Measurements from ENCODE around the gene CCDC92B.

The CCDC92B gene

GRCh38 chr17:2751491-2751890, 2.0 kb upstream of the CCDC92B start:
- Histone ChIP-seq H3K9me2 (replicated peaks; ENCODE audit: control insufficient read depth, low read length) (no peaks in the 10 kb centered on the region), H3K4me1 (ENCODE audit: control insufficient read depth, low read length) (no peaks in the 10 kb centered on the region), H3K36me3 (ENCODE audit: control insufficient read depth, low read length) (no peaks in the 10 kb centered on the region), H3K27ac (ENCODE audit: low read depth, low read length) (no peak overlapping the region), H3K4me2 (ENCODE audit: low read length) (no peak overlapping the region), H3F3A (ENCODE audit: control insufficient read depth, insufficient read depth) (no peaks in the 10 kb centered on the region), H3K27me3 (ENCODE audit: control insufficient read depth, low read length) (peaks cover 13% of the 10 kb centered on the region), H4K20me1 (ENCODE audit: control insufficient read depth, insufficient read depth, low read depth, low read length) (no peaks in the 10 kb centered on the region), H3K79me2 (ENCODE audit: control insufficient read depth, low read length) (no peaks in the 10 kb centered on the region), H3K9me3 (ENCODE audit: control insufficient read depth, insufficient read depth, low read length) (no peaks in the 10 kb centered on the region), H3K4me3 (ENCODE audit: low read length) (no peak overlapping the region)
- TF ChIP-seq EZH2phosphoT487 (IDR thresholded peaks at IDR 0.05; ENCODE audit: borderline replicate concordance, low read length) (no peak), CTCF (IDR thresholded peaks at IDR 0.05; ENCODE audit: low read depth, low read length, poor library complexity, severe bottlenecking) (no peak)

- no peaks in the 10 kb centered on the region for H3F3A ChIP-seq (ENCODE audit: control insufficient read depth, insufficient read depth)
- TF ChIP-seq CTCF (IDR thresholded peaks at IDR 0.05; ENCODE audit: low read depth, low read length, poor library complexity, severe bottlenecking) (no peak), EZH2phosphoT487 (IDR thresholded peaks at IDR 0.05; ENCODE audit: borderline replicate concordance, low read length) (no peak)
- no peaks in the 10 kb centered on the region for H3K79me2 ChIP-seq (ENCODE audit: control insufficient read depth, low read length)
- H3K4me1 ChIP-seq (ENCODE audit: control insufficient read depth, low read length), result no peaks in the 10 kb centered on the region
- H3K4me2 ChIP-seq (ENCODE audit: low read length), result no peak overlapping the region
- H3K27me3 ChIP-seq (ENCODE audit: control insufficient read depth, low read length), result peaks cover 13% of the 10 kb centered on the region
- H3K27ac ChIP-seq (ENCODE audit: low read depth, low read length), result no peak overlapping the region
- no peaks in the 10 kb centered on the region for H3K9me2 ChIP-seq (replicated peaks; ENCODE audit: control insufficient read depth, low read length)
- H3K4me3 ChIP-seq (ENCODE audit: low read length), result no peak overlapping the region
- H4K20me1 ChIP-seq (ENCODE audit: control insufficient read depth, insufficient read depth, low read depth, low read length), result no peaks in the 10 kb centered on the region
- H3K9me3 ChIP-seq (ENCODE audit: control insufficient read depth, insufficient read depth, low read length), result no peaks in the 10 kb centered on the region
- H3K36me3 ChIP-seq (ENCODE audit: control insufficient read depth, low read length), result no peaks in the 10 kb centered on the region
Measured at GRCh38 chr17:2750721-2751120, 1.3 kb upstream of the CCDC92B start.

- no peak for TF ChIP-seq CTCF (IDR thresholded peaks at IDR 0.05; ENCODE audit: low read depth, low read length, poor library complexity, severe bottlenecking)
- no peak for TF ChIP-seq EZH2phosphoT487 (IDR thresholded peaks at IDR 0.05; ENCODE audit: borderline replicate concordance, low read length)
- Histone ChIP-seq H3K4me3 (ENCODE audit: low read length) (no peak overlapping the region), H3F3A (ENCODE audit: control insufficient read depth, insufficient read depth) (no peaks in the 10 kb centered on the region), H3K27me3 (ENCODE audit: control insufficient read depth, low read length) (peaks cover 13% of the 10 kb centered on the region), H3K4me2 (ENCODE audit: low read length) (peak overlapping the region; percentile 26; the same call in 1 of the 2 replicates), H4K20me1 (ENCODE audit: control insufficient read depth, insufficient read depth, low read depth, low read length) (no peaks in the 10 kb centered on the region), H3K27ac (ENCODE audit: low read depth, low read length) (no peak overlapping the region), H3K4me1 (ENCODE audit: control insufficient read depth, low read length) (no peaks in the 10 kb centered on the region), H3K9me3 (ENCODE audit: control insufficient read depth, insufficient read depth, low read length) (no peaks in the 10 kb centered on the region), H3K79me2 (ENCODE audit: control insufficient read depth, low read length) (no peaks in the 10 kb centered on the region), H3K9me2 (replicated peaks; ENCODE audit: control insufficient read depth, low read length) (no peaks in the 10 kb centered on the region), H3K36me3 (ENCODE audit: control insufficient read depth, low read length) (no peaks in the 10 kb centered on the region)
Measured at GRCh38 chr17:2749784-2750181, 331 bp upstream of the CCDC92B start.

All from DOHH2 (cell line).